Ovary (tissue), 9 donors: ENCODE measurements around the gene RNF208. TPM values are rescaled to one million over a fixed set of nuclear protein-coding genes. Genes with fewer than 3 reads are reported as not detected.

ENCODE experiments used
- DNase-seq, 5 donors: peaks; one replicate each; pipeline ENCODE4 v3.0.0-alpha.2; 2019 to 2020
- H3K27ac ChIP-seq, 2 donors: fragments of 200-600 bp; one replicate each; pipeline versions ENCODE4 v1.5.1 to v1.8.0; 2019 to 2022
- H3K27me3 ChIP-seq: fragments of 200-600 bp; one replicate; pipeline ENCODE4 v1.8.0; 2022
- H3K36me3 ChIP-seq: fragments of 200-600 bp; sonication (generic); one replicate; pipeline ENCODE4 v1.5.1; 2019
- H3K4me1 ChIP-seq: one replicate; pipeline ENCODE4 v1.8.1; 2013; ENCODE audit warnings: mild to moderate bottlenecking, moderate library complexity; ENCODE audit not compliant: insufficient read depth
- H3K4me3 ChIP-seq: fragments of 200-600 bp; sonication (generic); one replicate; pipeline ENCODE4 v1.5.1; 2017
- H3K9me3 ChIP-seq, 2 donors: fragments of 200-600 bp in 1 of 2; sonication (generic) in 1 of 2; one replicate each; pipeline versions ENCODE4 v1.5.1 to v1.8.1; 2013 to 2019; ENCODE audit warnings: mild to moderate bottlenecking in 1 of 2, moderate library complexity in 1 of 2
- CTCF ChIP-seq, 3 donors: fragments of 450-650 bp in 2 of 3; fragments of 200-600 bp in 1 of 3; IDR thresholded peaks; one replicate each; pipeline versions ENCODE4 v1.5.1 to v1.8.0; 2016 to 2022; ENCODE audit warnings: antibody characterized with exemption in 3 of 3, mild to moderate bottlenecking in 1 of 3
- EP300 ChIP-seq: sonication (generic); formaldehyde crosslinking; IDR thresholded peaks from one replicate; pipeline ENCODE4 v1.6.1; 2017; ENCODE audit warnings: antibody characterized with exemption
- POLR2A ChIP-seq: fragments of 450-650 bp; IDR thresholded peaks from one replicate; pipeline ENCODE4 v1.6.1; 2017; ENCODE audit warnings: antibody characterized with exemption, mild to moderate bottlenecking, moderate library complexity
- WGBS, 3 donors: extraction: QIAGEN DNeasy Blood & Tissue Kit in 1 of 3; methylation state at CpG; one replicate each; pipeline versions ENCODE4 v1.1.5 to v1.1.7; 2013 to 2017; 5-methylcytosine and 5-hydroxymethylcytosine counted together
- intact Hi-C, 4 donors: fragments of 100-400 bp; cut with DNase I; formaldehyde crosslinking; loops; one replicate each; pipeline versions ENCODE4 v1.11.0 to v1.15.1; 2022 to 2023
- polyA plus RNA-seq, 2 donors: library from polyadenylated mRNA; stranded (reverse); fragments of 200-250 nt in 1 of 2; fragments of 350-450 nt in 1 of 2; fragmentation: Illumina TruSeq in 1 of 2; extraction: RNeasy Lipid Tissue Mini Kit (QIAGEN cat#74804) in 1 of 2; gene quantifications; one replicate each; pipeline ENCODE4 v1.2.3, GENCODE V29; 2013 to 2014
- total RNA-seq, 7 donors: library from RNA; depleted of rRNA in 2 of 7; stranded (reverse); fragments of >200 nt in 2 of 7; fragmentation: NEBNext Ultra II Directional in 3 of 7; extraction: Animal tissue kit (Norgen Biotek cat#: 25700) in 3 of 7; gene quantifications; one replicate each; pipeline versions ENCODE4 v1.1.0 to v1.2.4, GENCODE V29; 2016 to 2023
- donor health status: DM: no; HTN: no; CAD: no; lungs with moderate emphysema.
- donor health status: DM: no; HTN: no; CAD: no.
- donor health status: Bipolar disorder and iron deficiency.
- donor health status: DM: yes; HTN: yes; CAD: no.
- donor health status: DM: no; HTN: no; CAD: no.
- donor health status: DM: yes; HTN: yes; CAD: no.

RNF208 gene
- total and polyA plus RNA-seq, 9 donors, result 0.92 to 6.5 (median 3.1) TPM; not detected in 2

- TF ChIP-seq EP300, result no peak
- no peak for DNase-seq
- Histone ChIP-seq H3K4me3 (no peak overlapping the region), H3K27ac (no peak overlapping the region), H3K27me3 (no peaks in the 10 kb centered on the region), H3K36me3 (no peaks in the 10 kb centered on the region), H3K9me3 (no peaks in the 10 kb centered on the region), H3K4me1 (no peaks in the 10 kb centered on the region)
- intact Hi-C loops, result no loop called here
- WGBS, 3 donors, result 25 to 48% (median 39%) methylated on average over 24 to 33 of the region's 33 CpGs
Measured at GRCh38 chr9:137175345-137175961, 46.6 kb downstream of the RNF208 start.

GRCh38 chr9:137174722-137175293 lies 47.2 kb downstream of the RNF208 start:
- Histone ChIP-seq H3K27ac (no peak overlapping the region), H3K4me3 (no peak overlapping the region), H3K36me3 (no peaks in the 10 kb centered on the region), H3K9me3 (no peaks in the 10 kb centered on the region), H3K27me3 (no peaks in the 10 kb centered on the region), H3K4me1 (no peaks in the 10 kb centered on the region)
- TF ChIP-seq POLR2A (no peak), EP300 (no peak), CTCF (IDR thresholded peaks at IDR 0.05) (no peak)
- intact Hi-C loops, result no loop called here
- WGBS, 3 donors, result 23 to 66% (median 45%) methylated on average over 7 to 34 of the region's 34 CpGs
- DNase-seq, result no peak

GRCh38 chr9:137173796-137174664 lies 48.0 kb downstream of the RNF208 start:
- TF ChIP-seq CTCF (IDR thresholded peaks at IDR 0.05) (no peak), POLR2A (no peak), EP300 (no peak)
- H3K4me1 ChIP-seq, result peaks cover 5% of the 10 kb centered on the region
- no peak for DNase-seq
- H3K9me3 ChIP-seq, result no peaks in the 10 kb centered on the region
- H3K27me3 ChIP-seq, result peaks cover 2% of the 10 kb centered on the region
- 70 to 84% (median 80%) methylated on average over 44 to 45 of the region's 45 CpGs for WGBS, 3 donors
- intact Hi-C loops, result no loop called here
- no peak overlapping the region for H3K4me3 ChIP-seq
- H3K36me3 ChIP-seq, result no peaks in the 10 kb centered on the region
- H3K27ac ChIP-seq, result no peak overlapping the region

GRCh38 chr9:137172901-137173795 lies 48.9 kb downstream of the RNF208 start:
- intact Hi-C loops, result no loop called here
- H3K36me3 ChIP-seq, result no peaks in the 10 kb centered on the region
- H3K4me1 ChIP-seq, result peaks cover 10% of the 10 kb centered on the region
- H3K27me3 ChIP-seq, result peaks cover 4% of the 10 kb centered on the region
- DNase-seq, result no peak
- WGBS, 3 donors, result 60 to 65% (median 65%) methylated on average over 20 to 21 of the region's 21 CpGs
- no peak for TF ChIP-seq CTCF (IDR thresholded peaks at IDR 0.05)
- TF ChIP-seq POLR2A, result no peak
- no peak for TF ChIP-seq EP300
- no peak overlapping the region for H3K4me3 ChIP-seq
- no peaks in the 10 kb centered on the region for H3K9me3 ChIP-seq
- H3K27ac ChIP-seq, result no peak overlapping the region
